Measurements from ENCODE around the gene TMEM132C. TPM values are rescaled to one million over a fixed set of nuclear protein-coding genes. Genes with fewer than 3 reads are reported as not detected.

The TMEM132C gene
- total and polyA plus RNA-seq, 2 donors (not counting 3 experiments of a cell fraction or from before 2014, with no cell fraction given) = not detected

- Histone ChIP-seq H3K36me3 (ENCODE audit: control insufficient read depth in 2 of 2, extremely low read depth in 1 of 2, insufficient read depth in 2 of 2, low read length in 2 of 2) (no peaks in the 10 kb centered on the region), H3K4me3 (replicated peaks in 1 of 3; ENCODE audit: insufficient read depth in 1 of 3, low read depth in 1 of 3, low read length in 3 of 3) (no peak overlapping the region), H3K27ac (ENCODE audit: insufficient read depth, low read depth, low read length) (no peak overlapping the region), H4K20me1 (replicated peaks; ENCODE audit: control insufficient read depth, extremely low read depth, insufficient read depth, low read length) (no peaks in the 10 kb centered on the region), H3K9me1 (replicated peaks; ENCODE audit: control insufficient read depth, extremely low read depth, insufficient read depth, low read length) (no peaks in the 10 kb centered on the region), H2AFZ (ENCODE audit: low read depth, low read length) (no peak overlapping the region), H3K9ac (replicated peaks; ENCODE audit: extremely low read depth, insufficient read depth, low read length) (no peak overlapping the region), H3K9me3 (replicated peaks; ENCODE audit: control insufficient read depth, insufficient read depth, low read length) (peaks cover 8% of the 10 kb centered on the region), H3K4me1 (ENCODE audit: control insufficient read depth, extremely low read depth, insufficient read depth, low read length) (no peaks in the 10 kb centered on the region), H3K4me2 (ENCODE audit: insufficient read depth, low read length) (no peak overlapping the region), H3K27me3 (ENCODE audit: control insufficient read depth in 2 of 2, insufficient read depth in 2 of 2, low read length in 2 of 2) (no peaks in the 10 kb centered on the region), H3K79me2 (ENCODE audit: control insufficient read depth, insufficient read depth, low read length) (no peaks in the 10 kb centered on the region)
- TF ChIP-seq JUN (IDR thresholded peaks at IDR 0.05; ENCODE audit: borderline replicate concordance, insufficient read depth, insufficient read length, low read depth) = no peak
- TF ChIP-seq, protein P1, sequence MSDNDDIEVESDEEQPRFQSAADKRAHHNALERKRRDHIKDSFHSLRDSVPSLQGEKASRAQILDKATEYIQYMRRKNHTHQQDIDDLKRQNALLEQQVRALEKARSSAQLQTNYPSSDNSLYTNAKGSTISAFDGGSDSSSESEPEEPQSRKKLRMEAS (IDR thresholded peaks at IDR 0.05; ENCODE audit: insufficient read depth, insufficient read length) = no peak
- no TSS peak for BruUV-seq (replicated peaks)
- ChIA-PET CTCF (no interaction called here), POLR2A (no interaction called here)
- FAIRE-seq = no peak
- no peak for DNase-seq (ENCODE audit: low read depth, low spot score)
- intact Hi-C loops (cut with micrococcal nuclease) = no loop called here
- dilution Hi-C loops (cut with MboI; ENCODE audit: extremely low pct_ligation_motif_present, low sequenced_read_pairs) = no loop called here
Observed at GRCh38 chr12:128337431-128338170, 70.6 kb downstream of the TMEM132C start.

DNA sequence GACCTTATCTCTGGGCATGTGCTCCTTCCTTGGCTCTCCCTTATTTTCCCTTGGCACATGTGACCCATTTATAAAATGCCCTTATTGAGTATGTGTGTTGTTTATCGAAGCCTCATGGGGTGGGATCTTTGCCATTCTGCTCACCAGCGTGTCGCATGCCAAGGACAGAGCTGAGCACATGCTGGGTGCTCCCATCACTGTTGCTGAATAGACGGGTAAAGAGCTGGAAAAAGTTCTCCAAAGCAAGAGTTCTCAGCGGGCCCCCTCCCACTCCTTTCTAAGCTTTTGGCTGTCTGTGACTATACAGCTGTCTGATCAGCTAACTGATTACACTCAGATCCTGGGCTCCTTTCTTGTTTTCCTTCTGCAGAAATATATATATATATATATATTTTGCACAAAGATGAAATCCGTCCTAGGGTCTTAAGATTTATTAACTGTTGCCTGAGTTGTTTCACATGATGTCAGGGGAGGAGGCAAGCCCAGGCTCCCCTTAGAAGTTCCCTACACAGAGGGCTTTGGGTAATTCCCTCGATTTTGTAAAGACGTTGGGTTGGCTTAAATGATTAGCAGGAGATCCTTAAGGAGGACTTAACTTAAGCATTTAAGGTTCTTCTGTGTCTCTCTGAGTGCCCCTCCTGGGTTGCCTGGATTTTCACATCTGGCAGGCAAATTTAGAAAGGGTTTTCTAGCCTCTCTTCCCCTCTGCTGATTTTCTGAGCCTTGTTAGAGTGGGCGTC, 71.6 kb downstream of the TMEM132C start:
- no peak for FAIRE-seq
- Histone ChIP-seq H4K20me1 (replicated peaks; ENCODE audit: control insufficient read depth, extremely low read depth, insufficient read depth, low read length) (no peaks in the 10 kb centered on the region), H3K9me3 (replicated peaks; ENCODE audit: control insufficient read depth, insufficient read depth, low read length) (peaks cover 7% of the 10 kb centered on the region), H3K4me3 (replicated peaks in 1 of 3; ENCODE audit: insufficient read depth in 1 of 3, low read depth in 1 of 3, low read length in 3 of 3) (no peak overlapping the region), H3K36me3 (ENCODE audit: control insufficient read depth in 2 of 2, extremely low read depth in 1 of 2, insufficient read depth in 2 of 2, low read length in 2 of 2) (no peaks in the 10 kb centered on the region), H3K4me1 (ENCODE audit: control insufficient read depth, extremely low read depth, insufficient read depth, low read length) (no peaks in the 10 kb centered on the region), H3K79me2 (ENCODE audit: control insufficient read depth, insufficient read depth, low read length) (no peaks in the 10 kb centered on the region), H2AFZ (ENCODE audit: low read depth, low read length) (no peak overlapping the region), H3K4me2 (ENCODE audit: insufficient read depth, low read length) (no peak overlapping the region), H3K9ac (replicated peaks; ENCODE audit: extremely low read depth, insufficient read depth, low read length) (no peak overlapping the region), H3K27ac (ENCODE audit: insufficient read depth, low read depth, low read length) (no peak overlapping the region), H3K9me1 (replicated peaks; ENCODE audit: control insufficient read depth, extremely low read depth, insufficient read depth, low read length) (no peaks in the 10 kb centered on the region), H3K27me3 (ENCODE audit: control insufficient read depth in 2 of 2, insufficient read depth in 2 of 2, low read length in 2 of 2) (no peaks in the 10 kb centered on the region)
- DNase-seq (ENCODE audit: low read depth, low spot score) = no peak
- no peak for TF ChIP-seq CTCF (IDR thresholded peaks at IDR 0.05; ENCODE audit: extremely low read depth in 1 of 2, insufficient read depth in 1 of 2, low read depth in 1 of 2, low read length in 2 of 2)
- no peak for TF ChIP-seq JUN (IDR thresholded peaks at IDR 0.05; ENCODE audit: borderline replicate concordance, insufficient read depth, insufficient read length, low read depth)
- TF ChIP-seq GATA2 (IDR thresholded peaks at IDR 0.05; ENCODE audit: insufficient read depth, insufficient read length, low read depth, low read length) = no peak
- TF ChIP-seq MYC (IDR thresholded peaks at IDR 0.05; ENCODE audit: low read depth, low read length) = no peak
- no peak for TF ChIP-seq FOS (IDR thresholded peaks at IDR 0.05; ENCODE audit: borderline replicate concordance, insufficient read depth, low read length)
- intact Hi-C loops (cut with micrococcal nuclease) (no loop called here), dilution Hi-C loops (cut with MboI; ENCODE audit: extremely low pct_ligation_motif_present, low sequenced_read_pairs) (no loop called here)
- BruUV-seq (replicated peaks) = no TSS peak
- CTCF ChIA-PET = no interaction called here
- POLR2A ChIA-PET = no interaction called here

All from endothelial cell of umbilical vein (primary cell).